LHCN-M2 (cell line): ENCODE measurements around the gene MAPK1. TPM values are rescaled to one million over a fixed set of nuclear protein-coding genes. Genes with fewer than 3 reads are reported as not detected.
A peak's percentile ranks its signal among the peaks of the same experiment; 100 is the strongest.
"Not testable (repeated sequence)": the region's sequence is repeated elsewhere in the genome, so short reads cannot be mapped to it uniquely, and the experiment has no call there.

Source experiments
- DNase-seq: peaks from one replicate; pipeline ENCODE4 v3.0.0-alpha.2; 2012; ENCODE audit warnings: low read depth
- total RNA-seq: library from RNA; depleted of rRNA; stranded (reverse); fragments of >200 nt; gene quantifications from 2 replicates; pipeline ENCODE4 v1.2.3, GENCODE V29; 2014

MAPK1 gene
- total RNA-seq, 1 experiment from 2014 or later, result 92.5 TPM

DNA sequence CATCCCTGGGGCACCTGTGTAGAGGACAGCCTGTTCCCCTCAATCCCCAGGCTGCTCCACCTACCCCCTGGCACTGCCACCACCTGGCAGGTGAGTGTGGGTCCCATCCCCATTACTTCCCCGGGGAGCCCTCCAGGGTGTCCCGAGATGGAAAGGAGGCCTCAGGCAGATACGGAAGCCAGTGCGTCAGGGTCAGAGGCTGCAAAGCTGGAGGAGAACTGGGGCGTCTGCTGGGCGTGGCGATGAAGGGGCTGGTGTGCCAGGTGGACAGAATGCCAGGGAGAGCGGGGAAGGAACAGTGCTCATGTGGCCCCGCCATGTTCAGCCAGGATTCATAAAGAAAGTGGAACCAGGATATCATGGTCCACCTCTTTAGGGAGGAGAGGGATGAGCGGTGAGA is 139.7 kb downstream of the MAPK1 start:
- no peak for DNase-seq

GRCh38 chr22:21727159-21727558 is 140.3 kb downstream of the MAPK1 start:
- DNase-seq, result no peak

- DNase-seq, result no peak
These were observed 140.8 kb downstream of the MAPK1 start for GRCh38 chr22:21726650-21727049.

GRCh38 chr22:21725956-21726649 is 141.3 kb downstream of the MAPK1 start:
- DNase-seq, result no peak

DNA sequence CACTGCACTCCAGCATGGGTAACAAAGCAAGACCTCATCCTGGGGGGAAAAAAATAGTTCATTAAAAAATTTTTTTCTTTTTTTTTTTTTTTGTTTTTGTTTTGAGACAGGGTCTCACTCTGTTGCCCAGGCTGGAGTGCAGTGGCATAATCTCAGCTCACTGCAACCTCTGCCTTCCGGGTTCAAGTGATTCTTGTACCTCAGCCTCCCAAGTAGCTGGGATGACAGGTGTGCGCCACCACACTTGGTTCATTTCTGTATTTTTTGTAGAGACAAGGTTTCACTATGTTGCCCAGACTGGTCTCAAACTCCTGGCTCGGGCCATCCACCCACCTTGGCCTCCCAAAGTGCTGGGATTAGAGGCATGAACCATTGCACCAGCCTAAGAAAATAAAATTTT is 142.9 kb downstream of the MAPK1 start:
- DNase-seq, result not testable (repeated sequence)

DNA sequence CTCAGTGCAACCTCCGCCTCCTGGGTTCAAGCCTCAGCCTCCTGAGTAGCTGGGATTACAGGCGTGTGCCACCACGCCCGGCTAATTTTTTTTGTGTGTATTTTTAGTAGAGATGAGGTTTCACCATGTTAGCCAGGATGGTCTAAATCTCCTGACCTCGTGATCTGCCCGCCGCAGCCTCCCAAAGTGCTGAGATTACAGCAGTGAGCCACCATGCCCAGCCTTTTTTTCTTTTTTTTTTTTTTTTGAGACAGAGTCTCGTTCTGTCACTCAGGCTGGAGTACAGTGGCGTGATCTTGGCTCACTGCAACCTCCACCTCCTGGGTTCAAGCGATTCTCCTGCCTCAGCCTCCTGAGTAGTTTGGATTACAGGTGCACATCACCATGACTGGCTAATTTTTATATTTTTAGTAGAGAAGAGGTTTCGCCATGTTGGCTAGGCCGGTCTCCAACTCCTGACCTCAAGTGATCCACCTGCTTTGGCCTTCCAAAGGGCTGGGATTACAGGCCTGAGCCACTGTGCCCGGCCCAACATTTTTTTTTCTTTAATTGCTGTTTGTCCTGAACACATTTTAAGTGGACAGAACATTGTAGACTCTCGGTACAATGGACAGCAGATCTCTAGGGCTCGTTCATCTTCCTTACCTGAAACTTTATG is 146.1 kb downstream of the MAPK1 start:
- DNase-seq, result not testable (repeated sequence)

GRCh38 chr22:21720191-21720859 is 147.1 kb downstream of the MAPK1 start:
- DNase-seq, result not testable (repeated sequence)

DNA sequence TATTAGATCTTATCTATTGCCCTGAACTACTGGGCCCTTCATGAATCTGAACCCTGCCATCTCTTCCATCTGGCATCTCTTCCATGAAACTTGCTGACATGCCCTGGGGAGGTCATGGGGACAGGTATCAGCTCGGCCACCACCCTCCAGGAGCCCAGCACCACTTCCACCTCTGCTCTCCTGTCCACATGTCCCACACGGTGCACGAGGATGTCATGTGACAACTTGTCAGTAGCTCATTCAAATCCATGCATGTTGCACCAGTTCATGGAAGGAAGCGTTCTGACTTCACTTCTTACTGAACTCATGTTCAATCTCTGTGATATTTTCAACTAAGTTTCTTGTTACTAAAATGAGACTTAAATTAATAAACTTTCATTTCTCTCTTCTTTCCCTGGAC is 148.4 kb downstream of the MAPK1 start:
- no peak for DNase-seq

DNA sequence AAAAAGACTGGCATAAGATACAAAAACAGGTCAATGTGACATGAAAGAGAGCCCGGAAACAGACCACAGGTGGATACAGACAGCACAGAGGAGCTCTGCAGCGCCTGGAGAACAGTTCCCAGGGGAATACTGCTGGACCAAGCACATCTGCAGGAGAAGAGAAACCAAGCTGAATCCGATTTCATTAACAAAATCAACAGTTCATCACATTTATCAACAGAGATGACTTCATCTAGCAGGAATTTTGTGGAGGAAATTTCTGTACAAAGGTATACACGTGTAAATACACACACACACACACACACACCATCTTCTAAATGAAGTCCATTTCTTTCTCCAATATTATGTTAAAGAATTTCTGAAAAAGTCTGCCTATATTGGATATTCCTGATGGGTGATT is 148.9 kb downstream of the MAPK1 start:
- no peak for DNase-seq

DNA sequence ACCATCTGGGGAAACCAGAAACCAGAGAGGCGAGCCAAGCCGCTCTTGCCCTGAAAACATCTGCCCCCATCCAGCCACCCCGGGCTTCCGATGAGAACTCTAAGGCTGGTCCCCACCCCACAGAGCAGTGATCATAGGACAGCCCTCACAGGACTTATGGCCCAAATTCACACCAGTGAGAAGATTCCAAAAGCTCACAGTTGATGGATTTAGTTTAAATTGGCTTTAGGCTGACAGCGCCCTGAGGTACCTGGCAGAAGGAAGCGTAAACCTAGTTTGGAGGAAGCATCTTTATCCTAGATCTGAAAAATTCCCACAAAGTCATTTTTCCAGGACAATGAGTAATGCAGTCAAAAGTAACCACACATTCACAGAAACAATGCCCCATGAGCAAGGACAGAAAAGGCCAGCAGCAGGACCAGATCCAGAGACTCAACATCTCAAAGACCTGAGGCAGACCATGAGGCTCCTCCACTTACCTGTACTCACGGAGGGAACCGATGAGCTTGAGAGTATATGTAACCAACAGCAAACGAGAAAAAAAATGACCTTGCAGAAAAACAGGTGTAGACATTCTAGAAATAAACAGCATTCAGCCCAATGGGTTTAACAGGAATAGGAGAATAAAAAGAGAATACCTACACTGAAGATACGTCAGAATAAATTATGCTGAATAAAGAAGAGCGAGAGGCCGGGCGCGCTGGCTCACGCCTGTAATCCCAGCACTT is 150.9 kb downstream of the MAPK1 start:
- not testable (repeated sequence) for DNase-seq

DNA sequence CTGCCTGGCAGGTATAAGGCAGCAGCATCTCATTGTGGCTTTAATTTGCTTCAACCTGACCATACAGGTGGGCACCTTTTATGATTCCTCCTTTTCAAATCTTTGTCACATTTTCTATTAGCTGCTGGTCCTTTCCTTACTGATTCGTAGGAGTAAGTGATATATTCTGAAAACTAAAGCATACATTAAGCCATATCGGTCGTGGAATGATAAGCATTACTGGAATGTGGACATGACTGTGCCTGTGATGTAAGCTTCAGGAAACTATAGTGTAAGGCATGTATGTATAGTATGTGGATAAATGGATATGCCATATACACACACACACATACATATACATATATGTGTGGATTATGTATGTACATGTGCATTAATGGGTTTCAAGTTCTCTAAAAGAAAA is 152.7 kb downstream of the MAPK1 start:
- DNase-seq, result no peak

DNA sequence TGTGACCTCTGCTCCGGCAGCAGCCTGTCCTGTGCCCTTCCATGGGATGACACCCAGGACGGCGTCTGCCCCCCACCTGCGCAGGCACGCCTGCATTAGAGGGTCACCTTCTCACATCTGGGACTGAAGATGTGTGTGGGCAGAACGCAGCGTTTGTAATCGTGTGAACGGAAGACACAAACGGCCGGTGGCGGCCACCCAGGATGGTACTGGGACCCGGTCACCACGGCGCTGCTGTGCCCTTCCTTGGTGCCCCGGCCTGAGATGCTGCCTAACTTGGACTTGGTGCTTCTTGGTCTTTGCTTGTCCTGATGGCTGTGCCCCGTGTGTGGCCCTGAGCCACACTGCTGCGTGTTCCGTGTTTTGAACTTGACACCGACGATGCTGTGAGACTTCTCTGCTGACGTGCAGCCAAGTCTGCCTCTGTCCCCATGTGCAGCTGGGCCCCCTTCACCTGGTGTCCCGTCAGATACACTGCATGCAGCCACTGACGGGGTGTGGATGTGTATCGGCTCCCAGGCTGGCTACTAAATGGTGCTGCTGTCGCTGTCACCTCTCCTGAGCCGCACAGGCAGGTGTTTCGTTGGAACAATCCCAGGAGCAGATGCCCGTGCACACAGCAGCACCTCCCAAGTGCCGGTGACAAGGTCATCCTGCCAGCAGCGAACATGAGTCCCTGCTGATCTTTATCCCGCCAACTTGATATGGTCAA is 153.2 kb downstream of the MAPK1 start:
- no peak for DNase-seq

GRCh38 chr22:21713428-21714058 is 153.9 kb downstream of the MAPK1 start:
- DNase-seq, result no peak

- DNase-seq, result peak; percentile 74
These were observed 154.6 kb downstream of the MAPK1 start for GRCh38 chr22:21712751-21713427.

DNA sequence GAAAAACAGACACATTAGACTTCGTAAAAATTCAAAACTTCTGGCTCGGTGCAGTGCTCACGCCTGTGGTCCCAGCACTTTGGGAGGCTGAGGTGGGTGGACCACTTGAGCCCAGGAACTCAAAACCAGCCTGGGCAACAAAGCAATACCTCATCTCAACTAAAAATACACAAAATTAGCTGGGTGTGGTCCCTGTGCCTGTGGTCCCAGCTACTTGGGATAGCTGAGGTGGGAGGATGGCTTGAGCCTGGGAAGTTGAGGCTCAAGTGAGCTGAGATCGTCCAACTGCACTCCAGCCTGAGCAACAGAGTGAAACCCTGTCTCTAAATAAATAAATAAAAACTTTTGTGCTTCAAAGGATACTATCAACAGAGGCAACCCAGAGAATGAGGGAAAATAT is 155.6 kb downstream of the MAPK1 start:
- no peak for DNase-seq

DNA sequence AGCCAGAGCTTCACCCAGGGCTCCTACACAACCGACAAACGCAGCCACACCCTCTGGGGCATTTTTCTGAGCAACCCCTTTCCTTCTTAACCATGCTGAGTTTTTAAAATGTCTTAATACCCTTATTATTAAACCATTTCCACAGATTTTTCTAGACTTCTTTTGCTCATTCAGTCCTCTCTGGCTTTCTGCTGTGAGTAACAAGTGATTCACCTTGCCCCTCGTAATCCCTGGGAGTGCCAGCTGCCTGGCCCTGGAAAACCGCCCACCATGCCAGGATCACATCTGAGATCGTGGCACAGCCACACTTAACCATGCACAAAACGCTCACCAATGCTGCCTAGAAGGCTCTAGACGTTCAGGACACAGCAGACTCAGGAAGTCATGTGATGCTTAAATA is 157.3 kb downstream of the MAPK1 start:
- peak; percentile 69 for DNase-seq

GRCh38 chr22:21709688-21710087 is 157.8 kb downstream of the MAPK1 start:
- no peak for DNase-seq

GRCh38 chr22:21708960-21709359 is 158.5 kb downstream of the MAPK1 start:
- DNase-seq, result no peak

DNA sequence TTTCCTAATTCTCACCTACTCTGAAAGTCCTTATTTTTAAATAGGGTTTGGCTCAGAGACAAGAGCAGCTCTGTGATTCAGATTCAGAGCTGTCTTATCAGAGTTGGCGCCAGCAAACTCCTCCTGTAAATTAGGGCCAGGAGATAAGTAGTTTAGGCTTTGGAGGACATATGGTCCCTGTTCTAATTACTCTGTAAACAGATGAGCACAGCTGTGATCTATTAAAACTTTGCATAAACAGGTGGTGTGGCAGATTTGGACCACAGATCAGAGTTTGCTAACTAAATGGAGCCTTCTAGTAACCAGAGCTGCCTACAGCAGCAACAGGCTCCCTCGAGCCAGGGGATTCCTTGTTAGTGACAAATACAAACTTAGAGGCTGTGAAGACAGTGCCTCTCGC is 159.8 kb downstream of the MAPK1 start:
- DNase-seq, result peak; percentile 67
